Retinal pigment epithelial cell (primary cell): ENCODE data around the gene JMJD7.

Experiments
- DNase-seq: peaks from one replicate; pipeline ENCODE4 v3.0.0-alpha.2; 2010; ENCODE audit warnings: low read depth
- H3K4me3 ChIP-seq: 2 replicates; pipeline ENCODE4 v1.5.1; 2011; ENCODE audit warnings: mild to moderate bottlenecking, low read length, control low read depth, moderate library complexity
- TF ChIP-seq, protein P1 (sequence below): conservative IDR thresholded peaks from 2 replicates; pipeline ENCODE4 v1.5.1; 2011; ENCODE audit warnings: low read depth, low read length, control low read depth, inconsistent platforms

The JMJD7 gene

DNA sequence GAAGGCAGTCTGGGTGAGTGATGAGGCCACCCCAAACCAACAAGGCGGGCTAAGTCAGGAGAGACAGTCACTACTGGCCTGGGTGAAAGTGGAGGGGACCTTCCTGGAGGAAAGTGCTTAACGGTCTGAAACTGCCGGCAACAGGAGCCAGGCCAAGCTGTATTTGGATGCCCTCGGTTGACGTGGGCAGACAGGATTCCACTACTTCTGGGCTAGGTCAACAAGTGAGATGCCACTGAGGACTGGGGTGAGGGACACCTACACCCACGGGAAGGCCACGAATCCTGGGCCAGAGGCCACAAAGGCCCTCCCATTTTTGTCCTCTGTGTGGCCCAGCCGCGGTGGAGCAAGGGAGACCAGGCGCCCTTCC, 53.6 kb downstream of the JMJD7 start:
- TF ChIP-seq, protein P1, sequence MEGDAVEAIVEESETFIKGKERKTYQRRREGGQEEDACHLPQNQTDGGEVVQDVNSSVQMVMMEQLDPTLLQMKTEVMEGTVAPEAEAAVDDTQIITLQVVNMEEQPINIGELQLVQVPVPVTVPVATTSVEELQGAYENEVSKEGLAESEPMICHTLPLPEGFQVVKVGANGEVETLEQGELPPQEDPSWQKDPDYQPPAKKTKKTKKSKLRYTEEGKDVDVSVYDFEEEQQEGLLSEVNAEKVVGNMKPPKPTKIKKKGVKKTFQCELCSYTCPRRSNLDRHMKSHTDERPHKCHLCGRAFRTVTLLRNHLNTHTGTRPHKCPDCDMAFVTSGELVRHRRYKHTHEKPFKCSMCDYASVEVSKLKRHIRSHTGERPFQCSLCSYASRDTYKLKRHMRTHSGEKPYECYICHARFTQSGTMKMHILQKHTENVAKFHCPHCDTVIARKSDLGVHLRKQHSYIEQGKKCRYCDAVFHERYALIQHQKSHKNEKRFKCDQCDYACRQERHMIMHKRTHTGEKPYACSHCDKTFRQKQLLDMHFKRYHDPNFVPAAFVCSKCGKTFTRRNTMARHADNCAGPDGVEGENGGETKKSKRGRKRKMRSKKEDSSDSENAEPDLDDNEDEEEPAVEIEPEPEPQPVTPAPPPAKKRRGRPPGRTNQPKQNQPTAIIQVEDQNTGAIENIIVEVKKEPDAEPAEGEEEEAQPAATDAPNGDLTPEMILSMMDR = no peak
- H3K4me3 ChIP-seq = no peak overlapping the region
- DNase-seq = no peak

DNA sequence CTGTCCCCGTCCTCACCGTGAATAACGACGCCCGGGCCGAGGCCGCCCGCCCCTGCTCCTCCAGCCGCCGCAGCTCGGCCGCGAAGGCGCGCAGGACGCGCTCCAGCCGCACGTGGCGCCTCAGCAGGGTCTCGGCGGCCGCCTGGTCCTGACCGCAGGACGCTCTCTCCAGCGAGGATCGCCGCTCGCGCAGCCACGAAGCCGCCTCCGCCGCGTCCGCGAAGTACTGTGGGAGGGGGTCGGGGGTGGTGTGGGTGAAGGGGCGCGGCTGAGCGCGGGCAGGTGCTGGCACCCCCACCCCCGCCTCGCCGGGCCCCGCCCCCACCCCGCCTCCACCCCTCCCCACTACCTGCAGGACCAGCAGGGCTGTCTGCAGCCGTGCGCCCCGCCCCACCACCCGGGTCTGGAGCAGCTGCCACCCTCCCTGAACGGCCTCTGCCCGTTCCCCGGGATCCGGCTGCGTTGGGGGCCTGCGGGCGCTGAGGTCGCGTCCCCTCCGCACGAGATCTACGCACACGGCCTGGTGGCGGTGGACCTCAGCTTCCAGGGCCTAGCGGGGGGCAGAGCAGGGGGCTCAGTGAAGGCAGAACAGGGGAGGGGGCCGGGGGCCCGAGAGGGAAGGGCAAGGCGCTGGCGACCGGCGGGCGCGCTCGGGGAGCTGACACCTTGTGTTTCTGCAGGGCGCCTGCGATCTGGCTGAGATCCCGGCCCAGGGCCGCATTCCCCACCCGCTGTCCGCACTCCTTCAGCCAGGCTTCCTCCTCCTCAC, 54.2 kb downstream of the JMJD7 start:
- peak overlapping the region; percentile 31 for H3K4me3 ChIP-seq
- DNase-seq = no peak
- TF ChIP-seq, protein P1 = no peak

DNA sequence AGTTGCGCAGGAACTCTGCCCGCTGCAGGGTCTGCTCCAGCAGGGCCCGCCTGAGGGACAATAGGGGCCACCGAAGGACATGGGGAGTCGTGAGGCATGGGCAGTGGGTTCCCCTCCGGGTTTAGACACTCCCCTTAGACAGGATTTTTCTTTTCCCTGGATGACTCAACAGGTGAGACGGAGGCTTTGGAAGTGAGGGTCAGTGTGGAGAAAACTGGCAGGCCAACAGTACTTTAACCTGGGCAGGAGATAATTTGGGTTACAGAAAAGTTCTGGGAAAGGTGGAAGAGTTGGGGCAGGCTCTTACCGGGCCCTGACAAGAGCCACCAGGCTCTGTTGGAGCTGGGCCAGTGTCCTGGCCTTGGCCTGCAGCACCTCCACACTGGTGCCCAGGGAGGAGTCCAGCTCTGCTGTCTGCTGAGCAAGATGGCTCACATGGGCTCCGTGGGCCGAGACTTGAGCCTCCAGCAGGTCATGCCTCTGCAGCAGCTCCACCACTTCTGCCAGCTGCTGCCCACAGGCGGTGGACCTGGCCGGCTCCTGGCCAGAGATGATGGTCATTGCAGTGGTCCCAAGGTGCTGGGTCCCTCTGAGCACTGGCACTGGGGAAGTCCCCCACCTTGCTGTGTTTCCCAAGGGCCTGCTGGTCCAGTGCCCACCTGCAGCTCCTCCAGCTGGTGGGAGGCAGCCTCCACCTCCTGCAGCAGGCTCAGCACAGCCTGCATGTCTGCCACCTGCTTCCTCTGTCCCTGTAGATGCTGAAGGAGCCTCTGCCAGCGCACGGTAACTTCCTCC, 55.0 kb downstream of the JMJD7 start:
- no peak overlapping the region for H3K4me3 ChIP-seq
- TF ChIP-seq, protein P1 = no peak
- DNase-seq = no peak

DNA sequence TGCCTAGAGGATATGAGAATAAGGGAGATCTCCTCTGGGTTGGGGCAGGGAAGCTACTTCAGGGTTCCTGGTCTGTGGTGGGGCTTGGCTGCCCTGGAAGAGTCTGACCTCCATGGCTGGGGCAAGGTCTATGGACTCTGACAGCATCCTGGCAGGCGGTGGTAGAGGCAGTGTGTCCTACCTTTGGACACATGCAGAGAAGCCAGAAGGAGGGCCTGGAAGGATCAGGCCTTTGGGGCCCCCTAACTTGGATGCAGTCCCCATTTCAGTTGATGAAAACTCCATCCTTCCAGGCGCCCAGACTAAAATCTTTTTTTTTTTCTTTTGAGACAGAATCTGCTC, 55.6 kb downstream of the JMJD7 start:
- TF ChIP-seq, protein P1 = no peak
- no peak overlapping the region for H3K4me3 ChIP-seq
- no peak for DNase-seq

DNA sequence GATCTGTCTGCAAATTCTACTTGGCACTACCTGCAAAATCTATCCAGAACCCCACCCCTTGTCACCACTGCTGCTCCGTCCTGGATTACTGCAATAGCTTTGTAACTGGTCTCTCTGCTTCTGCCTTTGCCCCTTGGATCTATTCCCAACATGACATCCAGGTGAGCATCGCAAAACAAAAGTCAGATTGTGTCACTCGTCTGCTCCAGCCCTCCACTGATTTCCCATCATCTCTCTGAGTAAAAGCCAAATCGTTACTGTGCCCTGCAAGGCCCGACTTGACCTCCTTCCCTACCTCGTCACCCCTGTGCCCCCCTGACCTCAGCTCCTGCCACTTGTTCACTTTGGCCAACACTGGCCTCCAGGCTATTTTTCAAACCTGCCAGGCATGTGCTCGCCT, 56.6 kb downstream of the JMJD7 start:
- no peak for DNase-seq
- TF ChIP-seq, protein P1 = no peak
- H3K4me3 ChIP-seq = no peak overlapping the region

DNA sequence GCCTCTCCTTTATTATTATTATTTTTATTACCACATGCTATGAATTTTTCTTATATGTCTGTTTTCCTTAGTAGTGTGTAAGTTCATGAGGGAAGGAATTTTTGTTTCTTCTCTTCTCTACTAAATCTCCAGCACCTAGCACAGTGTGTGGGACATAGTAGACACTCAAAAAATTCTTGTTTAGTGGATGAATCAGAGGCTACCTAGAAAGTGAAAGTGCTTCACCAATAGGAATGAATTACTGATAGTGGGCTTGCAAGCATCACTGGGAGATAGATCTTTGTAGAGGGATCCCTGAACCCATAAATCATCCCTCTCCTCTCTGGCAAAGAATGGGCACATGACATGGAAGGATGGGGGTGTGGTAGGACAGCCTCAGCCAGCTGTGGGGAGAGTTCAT, 57.4 kb downstream of the JMJD7 start:
- no peak for DNase-seq
- no peak overlapping the region for H3K4me3 ChIP-seq
- TF ChIP-seq, protein P1 = no peak

DNA sequence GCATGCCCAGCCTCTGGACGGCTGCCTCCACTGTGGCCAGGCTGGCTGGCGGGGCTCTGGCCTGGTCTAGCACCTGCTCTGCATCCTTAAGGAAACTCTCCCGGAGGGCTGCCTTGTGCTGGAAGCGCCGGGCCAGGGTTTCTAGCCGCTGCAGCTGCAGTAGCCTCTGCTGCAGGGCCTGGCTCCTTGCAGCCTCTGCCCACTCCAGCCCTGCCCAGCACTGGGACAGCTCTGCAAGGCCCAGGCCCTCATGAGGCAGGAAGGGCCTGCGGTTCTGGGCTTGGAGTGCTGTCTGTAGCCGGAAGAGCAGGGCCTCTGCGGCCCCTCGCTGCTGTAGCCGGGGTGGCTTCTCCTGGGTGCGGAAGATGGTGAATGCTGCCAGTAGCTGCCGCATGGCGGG, 57.9 kb downstream of the JMJD7 start:
- no peak overlapping the region for H3K4me3 ChIP-seq
- TF ChIP-seq, protein P1 = no peak
- DNase-seq = no peak
